NCI-H2196 (cell line): Measurements from ENCODE around the gene CUL1.
A peak's percentile ranks its signal among the peaks of the same experiment; 100 is the strongest.

Source experiments
- DNase-seq: peaks from one replicate; lab custom pipeline; 2025; ENCODE audit not compliant: unreplicated experiment; lab: John Stamatoyannopoulos, UW

CUL1 gene

DNA sequence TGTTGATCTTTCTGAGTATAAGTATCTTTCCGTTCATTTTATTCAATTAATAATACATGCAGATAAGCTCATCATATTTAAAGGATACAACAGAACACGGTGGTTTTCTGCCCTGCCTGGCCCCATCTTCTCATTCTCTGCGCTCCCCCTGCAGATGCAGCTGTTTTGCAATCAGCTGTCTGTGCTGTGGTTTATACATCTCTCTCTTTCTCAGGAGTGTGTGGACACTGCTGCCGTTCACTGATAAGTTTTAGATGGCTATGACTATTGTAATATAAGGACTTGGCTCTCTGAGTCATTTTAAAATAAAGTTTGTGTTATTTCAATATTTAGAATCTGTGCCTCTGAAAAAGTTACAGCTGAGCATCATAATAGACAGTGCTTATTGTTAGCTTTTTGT, 54.5 kb downstream of the CUL1 start:
- DNase-seq, result no peak

DNA sequence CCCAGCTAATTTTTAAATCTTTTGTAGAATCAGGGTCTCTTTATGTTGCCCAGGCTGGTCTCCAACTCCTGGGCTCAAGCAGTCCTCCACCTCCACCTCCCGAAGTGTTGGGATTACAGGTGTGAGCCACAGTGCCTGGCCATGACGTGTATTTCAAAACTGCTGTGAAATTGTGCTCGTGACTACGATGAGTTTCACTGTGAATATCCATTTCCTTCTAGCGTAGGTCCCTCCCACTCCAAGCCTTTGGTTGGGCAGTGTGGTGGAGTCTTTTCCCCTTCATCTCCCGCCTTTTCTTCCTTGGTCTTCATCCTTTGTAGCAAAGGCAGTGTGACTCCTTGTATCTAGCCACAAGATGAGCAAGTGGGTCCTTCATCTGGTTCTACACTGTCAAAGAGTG, 56.2 kb downstream of the CUL1 start:
- DNase-seq, result no peak

DNA sequence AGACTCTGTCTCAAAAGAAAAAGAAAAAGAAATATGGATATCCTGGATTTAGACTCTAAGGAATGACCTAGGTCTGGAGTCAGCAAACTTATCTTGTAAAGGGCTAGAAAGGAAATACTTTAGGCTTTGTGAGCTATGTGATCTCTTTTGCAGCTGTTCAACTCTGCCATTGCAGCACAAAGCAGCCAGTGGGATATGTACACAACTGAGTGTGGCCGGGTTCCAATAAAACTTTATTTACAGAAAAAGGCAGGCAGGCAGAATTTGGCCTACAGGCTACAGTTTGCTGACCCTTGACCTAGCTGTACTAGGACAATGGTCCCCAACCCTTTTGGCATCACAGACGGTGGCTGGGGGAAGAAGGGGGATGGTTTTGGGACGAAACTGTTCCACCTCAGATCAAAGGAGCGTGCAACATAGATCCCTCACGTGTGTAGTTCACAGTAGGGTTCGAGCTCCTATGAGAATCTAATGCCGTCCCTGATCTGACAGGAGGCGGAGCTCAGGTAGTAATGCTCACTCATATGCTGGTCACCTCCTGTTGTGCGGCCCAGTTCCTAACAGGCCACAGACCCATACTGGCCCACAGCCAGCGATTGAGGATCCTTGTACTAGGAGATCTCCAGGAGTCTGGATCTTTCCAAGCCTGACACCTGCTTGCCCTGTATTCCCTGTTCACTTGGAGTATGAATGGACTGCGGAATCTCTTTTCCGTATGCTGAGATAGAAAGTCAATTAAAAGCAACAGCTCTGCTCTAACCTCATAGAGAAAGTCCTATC, 63.0 kb downstream of the CUL1 start:
- DNase-seq, result no peak

DNA sequence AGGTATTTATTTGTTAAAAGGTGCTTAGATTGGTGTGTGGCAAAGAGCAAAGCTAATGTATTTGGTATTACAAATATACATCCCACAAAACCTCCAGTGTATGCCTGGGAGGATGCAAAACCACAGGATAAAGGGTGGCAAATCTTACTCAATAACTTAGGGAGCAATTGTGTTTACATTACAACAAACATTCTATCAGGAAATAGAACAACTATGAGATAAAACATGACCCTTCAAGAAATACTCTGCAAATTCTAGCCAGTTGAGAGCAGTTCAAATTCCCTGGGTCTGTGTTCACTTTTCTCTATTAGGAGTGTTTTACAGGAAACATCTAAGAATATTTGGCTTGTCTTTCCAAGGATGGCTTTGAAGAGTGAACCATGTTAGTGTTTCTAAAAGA, 64.9 kb downstream of the CUL1 start:
- DNase-seq, result no peak

DNA sequence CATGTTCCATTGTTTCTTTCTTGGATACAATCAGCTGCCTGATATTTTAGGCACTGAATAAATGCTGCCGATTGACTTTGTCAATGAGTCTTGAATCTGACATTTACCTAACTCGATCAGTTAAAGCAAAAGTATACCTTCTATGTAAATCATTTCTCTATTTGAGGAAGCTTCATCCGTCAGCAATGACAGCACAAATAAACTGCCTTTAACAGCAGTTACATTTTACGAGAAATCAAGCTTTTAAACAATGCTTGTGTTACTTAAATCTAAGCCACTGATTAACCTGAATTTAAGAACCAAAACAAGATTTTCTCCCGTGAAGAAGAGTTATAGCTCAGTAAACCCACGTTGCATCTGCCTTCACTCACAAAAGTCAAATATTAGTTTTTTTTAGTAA, 71.3 kb downstream of the CUL1 start:
- DNase-seq, result no peak

DNA sequence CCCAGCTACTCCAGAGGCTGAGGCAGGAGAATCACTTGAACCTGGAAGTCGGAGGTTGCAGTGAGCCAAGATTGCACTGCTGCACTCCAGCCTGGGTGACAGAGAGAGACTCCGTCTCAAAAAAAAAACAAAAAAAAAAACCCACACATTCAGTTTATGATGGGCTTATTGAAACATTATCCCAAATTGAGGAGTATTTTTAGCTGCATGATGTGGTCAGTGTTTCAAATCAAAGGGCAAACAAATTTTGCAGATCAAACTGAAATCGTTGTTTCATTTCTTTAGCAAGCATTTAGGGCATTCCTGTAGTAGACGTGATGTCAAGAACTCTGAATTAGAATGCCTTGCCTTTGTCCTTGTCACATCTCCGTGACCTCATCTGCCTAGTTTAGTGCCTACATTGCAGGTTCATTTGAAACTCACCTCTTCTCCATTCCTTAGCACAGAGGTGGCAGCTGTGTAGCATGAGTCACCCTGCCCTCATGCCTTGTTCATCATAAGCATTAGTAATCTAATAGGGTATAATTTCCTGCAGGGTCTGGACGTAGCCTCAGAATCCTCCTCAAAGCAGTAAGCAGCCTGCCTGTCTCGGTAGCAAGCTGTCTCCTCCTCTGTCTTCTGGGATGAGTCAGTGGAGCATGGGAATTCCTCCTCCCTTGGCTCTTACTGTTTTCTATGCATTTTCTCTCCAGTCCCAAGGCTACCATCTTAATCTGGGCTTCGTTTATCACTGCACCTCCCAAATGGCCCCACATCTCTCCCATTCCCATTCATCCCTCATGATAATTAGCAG, 73.8 kb downstream of the CUL1 start:
- DNase-seq, result peak; percentile 7

DNA sequence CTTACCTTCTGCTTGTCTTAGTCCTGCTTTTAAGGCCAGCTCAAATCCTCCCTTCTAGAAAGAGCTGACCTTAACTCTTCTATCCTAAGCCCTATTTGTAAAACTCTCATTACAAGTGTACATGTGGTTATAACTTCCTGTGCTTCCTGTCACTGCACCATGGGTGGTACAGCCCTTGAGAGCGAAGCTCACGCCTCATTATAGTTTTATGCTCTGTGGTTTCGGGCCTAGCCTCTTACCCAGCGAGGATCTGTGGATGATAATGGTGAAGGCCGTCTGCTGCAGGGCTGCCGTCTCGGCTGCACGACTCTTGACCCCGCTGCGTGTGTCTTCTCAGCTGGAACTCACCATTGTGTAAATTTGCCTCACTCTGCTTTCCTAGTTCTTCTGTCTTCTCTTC, 74.6 kb downstream of the CUL1 start:
- no peak for DNase-seq

DNA sequence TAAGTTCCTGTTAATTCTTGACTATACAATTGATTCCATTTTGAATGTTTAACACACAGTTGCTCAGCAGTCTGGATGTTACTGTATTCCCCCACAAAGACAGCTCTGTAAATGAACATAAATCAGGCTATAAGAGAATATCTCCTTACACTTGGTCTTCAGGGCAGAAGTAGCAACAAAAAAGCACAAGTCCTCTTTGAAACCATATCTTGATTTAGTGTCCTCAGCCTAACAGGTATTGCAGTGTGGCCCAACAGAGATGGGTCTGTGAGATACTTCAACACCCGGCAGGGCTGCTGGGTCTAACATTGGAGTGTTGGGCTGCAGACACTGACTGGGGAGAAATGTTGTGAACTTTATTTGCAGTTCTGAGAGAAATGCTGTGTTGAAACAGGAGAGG, 75.8 kb downstream of the CUL1 start:
- DNase-seq, result no peak

DNA sequence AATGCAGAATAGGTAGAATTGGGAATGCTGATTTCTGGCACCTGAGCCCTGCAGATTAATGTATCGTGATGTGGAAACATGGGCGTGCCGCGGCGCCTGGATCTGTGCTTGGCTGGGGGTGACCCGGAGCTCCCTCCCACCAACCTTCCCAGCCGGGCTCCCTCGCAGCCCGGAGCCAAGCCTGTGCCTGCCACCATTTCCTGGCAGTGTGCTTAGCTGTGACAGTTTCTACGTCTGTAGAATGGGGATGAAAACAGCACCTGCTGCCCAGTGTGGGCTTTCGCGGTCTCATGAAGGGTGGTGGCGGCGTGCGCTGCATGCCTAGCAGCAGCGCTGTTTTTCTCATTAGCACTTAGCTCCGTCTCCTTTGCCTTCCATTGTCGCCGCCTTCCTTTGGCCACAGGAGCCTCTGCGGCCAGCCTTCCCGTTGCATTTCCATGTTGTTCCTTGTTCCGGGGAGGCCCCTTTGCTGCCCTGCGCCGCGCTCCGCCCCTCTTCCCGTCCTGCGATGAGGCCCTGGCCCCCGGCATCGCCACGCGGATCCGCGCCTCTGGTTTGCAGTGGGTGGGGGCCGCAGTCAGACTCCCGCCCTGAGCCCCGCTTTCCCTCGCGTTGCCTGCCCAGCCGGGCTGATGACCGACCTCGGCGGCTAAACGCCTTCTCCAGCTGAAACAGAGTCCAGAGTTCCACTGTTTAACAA, 84.2 kb downstream of the CUL1 start:
- DNase-seq, result no peak

DNA sequence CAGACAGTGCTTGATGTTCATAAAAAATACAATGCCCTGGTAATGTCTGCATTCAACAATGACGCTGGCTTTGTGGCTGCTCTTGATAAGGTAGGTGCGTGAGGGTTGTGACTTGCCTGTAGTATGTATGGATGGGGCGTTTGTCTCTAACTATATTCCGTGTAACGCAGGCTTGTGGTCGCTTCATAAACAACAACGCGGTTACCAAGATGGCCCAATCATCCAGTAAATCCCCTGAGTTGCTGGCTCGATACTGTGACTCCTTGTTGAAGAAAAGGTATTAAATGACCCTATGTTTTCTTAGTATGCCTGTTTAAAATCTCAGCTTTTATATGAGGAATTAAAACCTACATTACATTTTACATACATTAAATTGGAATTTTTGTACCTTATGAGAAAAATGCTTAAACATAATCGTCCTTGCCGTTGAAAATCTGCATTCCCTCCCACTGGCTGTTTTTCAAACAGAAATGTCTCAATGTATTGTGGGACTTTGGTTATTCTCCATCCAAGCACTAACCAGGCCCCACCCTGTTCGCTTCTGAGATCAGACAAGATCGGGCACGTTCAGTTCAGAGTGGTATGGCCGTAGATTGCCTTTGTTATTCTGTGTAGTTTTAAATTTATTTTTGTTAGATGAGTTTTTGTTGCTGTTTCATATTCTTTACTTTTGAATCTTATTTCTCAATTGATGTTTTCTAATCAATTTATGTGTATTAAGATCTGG, 85.3 kb downstream of the CUL1 start:
- no peak for DNase-seq

DNA sequence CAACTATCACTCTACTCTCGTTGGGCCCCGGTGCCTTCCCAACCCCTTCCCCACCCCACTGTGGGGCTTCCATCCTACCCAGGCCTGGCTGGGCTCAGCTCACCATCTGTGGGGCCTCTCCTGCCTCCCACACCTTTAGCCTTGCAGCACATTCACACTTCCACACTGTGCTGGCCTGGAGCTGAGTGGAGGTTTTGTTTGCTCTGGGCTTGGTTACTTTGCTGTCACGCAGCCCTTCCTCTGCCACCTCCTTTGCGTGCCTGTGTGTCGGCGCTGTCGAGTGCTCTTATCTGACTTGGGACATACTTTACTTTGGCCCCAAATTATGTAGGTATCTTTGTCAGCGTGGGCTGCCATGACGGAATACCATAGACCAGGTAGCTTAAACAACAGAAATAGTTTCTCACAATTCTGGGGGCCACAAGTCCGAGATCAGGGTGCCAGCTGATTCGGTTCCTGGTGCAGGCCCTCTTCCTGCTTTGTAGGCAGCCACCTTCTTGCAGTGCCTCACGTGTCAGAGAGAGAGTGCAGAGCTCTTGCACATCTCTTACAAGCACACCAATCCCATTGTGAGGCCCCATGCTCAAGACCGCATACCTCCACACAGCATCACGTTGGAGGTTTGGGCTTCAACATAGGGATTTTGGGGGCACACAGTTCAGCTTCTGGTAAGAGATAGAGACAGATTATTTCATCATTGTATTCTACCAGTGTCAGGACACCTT, 89.0 kb downstream of the CUL1 start:
- DNase-seq, result no peak

DNA sequence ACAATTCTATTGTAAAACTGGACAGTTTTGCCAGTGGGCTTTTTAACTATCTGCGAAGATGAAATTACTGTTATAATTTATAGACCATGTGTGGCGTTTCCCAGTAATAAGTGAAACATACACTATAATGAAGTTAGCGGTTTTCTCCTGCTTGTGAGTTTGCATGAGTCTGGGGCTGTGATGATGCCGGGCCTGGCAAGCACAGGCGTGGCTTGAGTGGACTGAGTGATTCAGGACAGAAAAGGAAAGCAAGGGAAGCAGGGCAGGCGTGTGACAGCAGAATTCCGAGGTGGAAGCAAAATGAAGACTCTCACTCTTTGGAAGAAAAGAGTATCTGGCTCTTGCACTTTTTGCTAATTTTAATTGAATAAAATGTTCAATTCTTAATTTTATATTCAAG, 90.5 kb downstream of the CUL1 start:
- no peak for DNase-seq

DNA sequence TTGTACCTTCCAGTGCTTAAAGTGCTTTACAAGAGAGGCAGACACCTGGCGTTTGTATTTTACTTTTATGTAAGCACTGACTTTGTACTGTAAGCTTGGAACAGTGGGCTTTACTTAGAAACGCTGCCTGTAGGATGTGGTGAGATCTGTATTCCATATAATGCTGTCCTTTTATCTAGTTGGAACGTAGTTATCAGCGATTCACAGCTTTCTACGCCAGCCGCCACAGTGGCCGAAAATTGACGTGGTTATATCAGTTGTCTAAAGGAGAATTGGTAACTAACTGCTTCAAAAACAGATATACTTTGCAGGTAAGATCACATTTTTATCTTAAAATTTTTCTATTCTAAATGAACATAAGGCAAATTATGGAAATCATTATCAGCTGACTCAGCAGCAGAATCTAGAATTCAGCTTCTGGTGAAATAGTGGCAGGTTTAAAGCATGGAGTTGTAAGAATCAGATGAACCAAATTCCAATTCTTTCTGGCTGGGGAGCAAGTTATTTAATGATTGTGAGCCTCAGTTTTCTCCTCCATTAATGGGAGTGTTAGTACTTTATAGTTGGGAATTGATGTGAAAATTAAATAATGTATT, 91.5 kb downstream of the CUL1 start:
- no peak for DNase-seq

DNA sequence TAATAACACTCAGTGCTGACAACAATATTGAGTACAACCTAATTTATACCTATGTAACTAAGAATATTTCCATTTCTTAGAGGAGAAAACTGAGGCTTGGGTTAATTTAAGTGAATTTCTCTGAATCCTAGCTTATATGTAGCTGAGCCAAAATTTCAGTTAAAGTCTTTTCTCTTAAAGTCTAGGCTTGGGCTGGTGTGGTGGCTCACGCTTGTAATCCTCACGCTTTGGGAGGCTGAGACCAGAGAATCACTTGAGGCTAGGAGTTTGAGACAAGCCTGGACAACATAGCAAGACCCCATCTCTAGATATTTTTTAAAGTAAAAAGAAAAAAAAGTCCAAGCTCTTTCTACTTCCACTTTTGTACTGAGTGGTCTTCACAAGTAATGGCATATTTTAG, 92.1 kb downstream of the CUL1 start:
- no peak for DNase-seq

DNA sequence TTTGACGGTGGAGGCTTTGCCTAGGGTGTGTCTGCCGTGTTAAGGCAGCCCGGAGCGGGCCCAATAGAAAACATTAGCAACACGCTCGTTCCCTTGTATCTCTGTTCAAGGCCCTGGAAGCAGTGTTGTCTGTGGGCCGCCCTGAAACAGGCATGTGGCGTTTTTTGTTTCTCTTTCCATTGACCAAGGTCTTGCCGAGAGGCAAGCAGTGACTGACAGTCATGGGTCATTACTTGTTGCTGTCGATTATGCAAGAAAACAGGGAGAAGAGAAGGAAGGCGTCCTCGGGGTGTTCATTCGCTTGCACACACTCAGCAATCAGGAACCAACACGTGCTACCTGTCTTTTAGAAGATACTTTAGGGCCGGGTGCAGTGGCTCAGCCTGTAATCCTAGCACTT, 92.8 kb downstream of the CUL1 start:
- no peak for DNase-seq

DNA sequence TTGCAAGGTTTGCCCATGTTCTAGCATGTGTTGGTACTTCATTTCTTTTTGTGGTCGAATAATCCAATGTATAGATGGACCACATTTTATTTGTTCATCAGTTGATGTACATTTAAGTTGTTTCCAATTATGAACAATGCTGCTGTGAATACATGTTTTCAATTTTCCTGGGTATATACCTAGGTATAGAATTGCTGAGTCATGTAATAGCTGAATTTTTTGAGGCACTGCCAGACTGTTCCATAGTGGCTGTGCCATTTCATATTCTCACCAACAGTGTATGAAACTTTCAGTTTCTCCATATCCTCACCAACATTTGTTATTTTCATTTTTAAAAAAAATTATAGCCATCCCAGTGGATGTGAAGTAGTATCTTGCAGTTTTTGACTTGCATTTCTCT, 94.9 kb downstream of the CUL1 start:
- DNase-seq, result no peak

DNA sequence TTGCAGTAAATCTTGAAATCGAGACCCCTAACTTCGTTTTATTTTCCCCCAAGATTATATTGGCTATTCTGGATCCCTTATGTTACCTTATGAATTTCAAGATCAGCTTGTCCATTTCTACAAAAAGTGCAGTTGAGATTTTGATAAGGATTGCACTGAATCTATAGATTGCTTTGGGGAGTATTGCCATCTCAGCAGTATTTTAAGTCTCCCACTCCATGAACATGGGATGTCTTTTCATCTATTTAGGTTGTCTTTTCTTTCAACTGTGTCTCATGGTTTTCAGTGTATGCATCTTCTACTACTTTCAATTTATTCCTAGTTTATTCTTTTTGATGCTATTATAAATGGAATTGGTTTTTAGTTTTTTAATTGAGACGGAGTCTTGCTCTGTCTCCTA, 95.8 kb downstream of the CUL1 start:
- DNase-seq, result no peak

DNA sequence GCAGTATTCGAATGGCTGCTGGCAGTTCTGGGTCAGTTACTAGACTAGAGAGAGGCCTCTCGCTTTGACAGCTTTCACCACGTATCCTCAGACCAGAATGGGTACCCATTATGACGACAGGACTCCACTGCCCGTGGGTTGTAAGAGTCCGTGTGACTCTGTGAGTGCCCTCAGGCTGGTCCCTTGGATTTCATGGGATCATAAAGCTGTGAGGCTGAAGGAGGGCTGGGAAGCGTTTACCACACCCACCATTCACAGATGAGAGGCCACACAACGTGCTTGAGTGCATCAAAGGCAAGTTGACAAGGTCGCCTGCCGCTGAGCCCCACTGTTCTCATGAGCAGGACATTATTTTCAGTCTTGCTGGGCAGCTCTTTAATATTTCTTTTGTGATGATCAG, 98.1 kb downstream of the CUL1 start:
- no peak for DNase-seq

DNA sequence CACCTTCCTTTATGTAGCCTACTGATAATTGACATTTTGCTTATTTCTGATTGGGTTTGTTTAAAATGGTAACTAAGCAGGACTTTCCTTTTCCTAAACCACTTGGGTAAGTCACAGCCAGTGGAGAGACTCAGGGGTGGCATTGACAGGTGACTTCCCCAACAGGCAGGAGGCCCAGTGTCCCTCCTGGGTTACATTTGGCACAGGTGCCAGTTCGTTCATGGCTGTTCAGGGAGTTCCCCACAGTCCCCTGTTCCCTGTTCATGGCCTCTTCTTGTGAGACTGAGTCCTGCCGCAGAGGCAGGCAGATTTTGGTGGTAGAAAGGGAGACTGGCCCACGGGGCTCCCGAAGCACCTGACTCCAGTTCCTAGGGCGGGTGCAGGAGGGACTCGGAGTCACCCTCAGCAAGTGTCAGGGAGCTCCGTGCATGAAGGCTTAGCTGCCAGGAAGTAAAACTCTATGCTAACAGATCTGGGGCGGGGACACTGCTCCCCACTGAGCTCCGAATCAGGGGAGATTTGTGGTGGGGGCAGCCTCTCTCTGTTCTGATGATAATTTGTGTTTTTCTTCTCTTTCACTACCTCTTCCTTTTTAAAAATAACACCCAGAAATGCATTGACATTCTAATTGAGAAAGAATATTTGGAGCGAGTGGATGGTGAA, 101.3 kb downstream of the CUL1 start:
- DNase-seq, result no peak

DNA sequence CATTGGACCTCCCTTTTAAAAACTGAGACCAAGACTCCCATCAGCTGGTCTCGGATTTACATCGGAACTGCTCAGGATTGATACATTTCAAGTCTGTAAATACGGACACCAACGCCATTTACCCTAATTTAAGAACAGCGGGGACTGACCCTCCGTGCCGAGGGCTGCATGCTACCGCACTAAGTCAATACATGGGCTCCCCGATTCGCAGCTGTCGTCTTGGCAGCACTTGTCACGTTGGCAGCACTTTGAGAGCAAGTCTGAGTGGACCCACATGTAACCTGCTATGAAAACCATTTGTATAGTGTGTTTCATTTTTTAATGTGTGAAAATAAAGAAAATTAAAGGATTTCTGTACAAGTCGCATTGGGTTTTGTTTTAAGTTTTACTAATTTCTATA, 102.0 kb downstream of the CUL1 start:
- no peak for DNase-seq
